NCI-H2227 (cell line): ENCODE results near the gene DNAJC5.
"Not testable (repeated sequence)": the region's sequence is repeated elsewhere in the genome, so short reads cannot be mapped to it uniquely, and the experiment has no call there.

Experiments
- DNase-seq: peaks from one replicate; lab custom pipeline; 2025; ENCODE audit not compliant: unreplicated experiment; lab: John Stamatoyannopoulos, UW

DNAJC5 gene

GRCh38 chr20:63908008-63908682 is 13.2 kb downstream of the DNAJC5 start:
- DNase-seq: no peak

GRCh38 chr20:63911176-63911575 is 16.2 kb downstream of the DNAJC5 start:
- peak; percentile 36 for DNase-seq

- no peak for DNase-seq
Observed at GRCh38 chr20:63913768-63914167, 18.8 kb downstream of the DNAJC5 start.

GRCh38 chr20:63915471-63915870 is 20.5 kb downstream of the DNAJC5 start:
- no peak for DNase-seq

GRCh38 chr20:63916371-63916939 is 21.5 kb downstream of the DNAJC5 start:
- not testable (repeated sequence) for DNase-seq

GRCh38 chr20:63917811-63918210 is 22.9 kb downstream of the DNAJC5 start:
- no peak for DNase-seq

GRCh38 chr20:63919130-63919529 is 24.2 kb downstream of the DNAJC5 start:
- DNase-seq: no peak

- no peak for DNase-seq
Observed at GRCh38 chr20:63920226-63920625, 25.3 kb downstream of the DNAJC5 start.

- DNase-seq: no peak
Observed at GRCh38 chr20:63923651-63924050, 28.7 kb downstream of the DNAJC5 start.

- no peak for DNase-seq
Observed at GRCh38 chr20:63924241-63924640, 29.3 kb downstream of the DNAJC5 start.

- peak; percentile 35 for DNase-seq
Observed at GRCh38 chr20:63926298-63926697, 31.4 kb downstream of the DNAJC5 start.

GRCh38 chr20:63929071-63929470 is 34.1 kb downstream of the DNAJC5 start:
- DNase-seq: no peak

- DNase-seq: not testable (repeated sequence)
Observed at GRCh38 chr20:63929473-63929883, 34.6 kb downstream of the DNAJC5 start.

GRCh38 chr20:63930971-63931553 is 36.1 kb downstream of the DNAJC5 start:
- no peak for DNase-seq

- no peak for DNase-seq
Observed at GRCh38 chr20:63931735-63932134, 36.8 kb downstream of the DNAJC5 start.

GRCh38 chr20:63932606-63933160 is 37.8 kb downstream of the DNAJC5 start:
- DNase-seq: no peak

GRCh38 chr20:63933646-63934045 is 38.7 kb downstream of the DNAJC5 start:
- DNase-seq: no peak

- DNase-seq: no peak
Observed at GRCh38 chr20:63934271-63935068, 39.5 kb downstream of the DNAJC5 start.

- no peak for DNase-seq
Observed at GRCh38 chr20:63935447-63935846, 40.5 kb downstream of the DNAJC5 start.

GRCh38 chr20:63937596-63937995 is 42.7 kb downstream of the DNAJC5 start:
- DNase-seq: no peak
